Activated T-cell treated with anti-CD3 and anti-CD28 coated beads, Interleukin-2, amount 50 U/mL, for 1 hour (primary cell): ENCODE results near the gene TMEM52.
"Not testable (repeated sequence)": the region's sequence is repeated elsewhere in the genome, so short reads cannot be mapped to it uniquely, and the experiment has no call there.

Source experiments
- DNase-seq: peaks from one replicate; pipeline ENCODE4 v3.0.0-alpha.2; 2020

TMEM52 gene

DNA sequence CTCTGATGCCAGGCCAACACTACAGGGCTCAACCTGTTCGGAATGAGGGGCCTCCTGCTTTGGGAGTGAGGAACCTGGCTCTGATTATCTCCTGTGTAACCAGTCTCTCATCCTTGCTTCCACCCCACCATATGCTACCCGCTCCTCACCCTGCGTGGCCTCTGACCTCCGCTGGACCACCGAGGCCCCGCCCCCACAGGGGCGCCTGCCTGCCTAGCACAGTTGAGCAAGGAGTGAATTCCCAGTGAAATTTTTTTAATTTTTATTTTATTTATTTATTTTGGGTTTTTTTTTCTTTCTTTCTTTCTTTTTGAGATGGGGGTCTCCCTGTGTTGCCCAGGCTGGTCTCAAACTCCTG is 26.3 kb downstream of the TMEM52 start:
- no peak for DNase-seq

DNA sequence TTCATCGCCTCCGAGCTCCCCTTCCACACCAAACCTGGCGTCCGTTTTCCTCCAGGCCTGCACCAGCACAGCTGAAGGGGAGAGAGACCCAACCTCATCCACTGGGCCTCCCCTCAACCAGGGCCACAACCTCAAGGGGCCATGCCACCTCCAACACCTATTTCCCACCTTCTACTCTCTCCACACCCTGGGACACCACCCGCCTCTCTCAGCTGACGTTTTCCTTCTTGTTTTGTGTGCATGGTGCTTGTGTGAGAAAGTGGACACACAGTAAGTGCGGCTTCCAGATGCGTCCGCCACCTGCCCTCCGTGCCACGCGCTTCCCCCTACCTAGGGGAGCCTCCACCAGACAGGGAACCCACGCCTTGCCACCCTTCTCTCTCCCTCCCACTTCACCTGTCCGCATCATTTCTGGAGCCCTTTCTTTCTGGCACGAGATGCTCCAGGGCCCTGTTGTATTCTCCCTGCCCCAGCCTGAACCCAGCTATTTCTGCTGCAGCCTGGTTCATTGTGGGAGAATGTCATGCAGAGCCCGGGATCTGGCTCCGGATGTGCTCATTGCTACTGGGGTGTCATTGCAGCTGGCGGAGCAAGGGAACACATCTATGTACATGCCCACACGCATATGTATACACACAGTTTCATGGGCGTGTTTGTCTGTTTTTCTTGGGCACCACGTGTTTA is 26.9 kb downstream of the TMEM52 start:
- DNase-seq: no peak

GRCh38 chr1:1891349-1892078 is 27.6 kb downstream of the TMEM52 start:
- DNase-seq: no peak

DNA sequence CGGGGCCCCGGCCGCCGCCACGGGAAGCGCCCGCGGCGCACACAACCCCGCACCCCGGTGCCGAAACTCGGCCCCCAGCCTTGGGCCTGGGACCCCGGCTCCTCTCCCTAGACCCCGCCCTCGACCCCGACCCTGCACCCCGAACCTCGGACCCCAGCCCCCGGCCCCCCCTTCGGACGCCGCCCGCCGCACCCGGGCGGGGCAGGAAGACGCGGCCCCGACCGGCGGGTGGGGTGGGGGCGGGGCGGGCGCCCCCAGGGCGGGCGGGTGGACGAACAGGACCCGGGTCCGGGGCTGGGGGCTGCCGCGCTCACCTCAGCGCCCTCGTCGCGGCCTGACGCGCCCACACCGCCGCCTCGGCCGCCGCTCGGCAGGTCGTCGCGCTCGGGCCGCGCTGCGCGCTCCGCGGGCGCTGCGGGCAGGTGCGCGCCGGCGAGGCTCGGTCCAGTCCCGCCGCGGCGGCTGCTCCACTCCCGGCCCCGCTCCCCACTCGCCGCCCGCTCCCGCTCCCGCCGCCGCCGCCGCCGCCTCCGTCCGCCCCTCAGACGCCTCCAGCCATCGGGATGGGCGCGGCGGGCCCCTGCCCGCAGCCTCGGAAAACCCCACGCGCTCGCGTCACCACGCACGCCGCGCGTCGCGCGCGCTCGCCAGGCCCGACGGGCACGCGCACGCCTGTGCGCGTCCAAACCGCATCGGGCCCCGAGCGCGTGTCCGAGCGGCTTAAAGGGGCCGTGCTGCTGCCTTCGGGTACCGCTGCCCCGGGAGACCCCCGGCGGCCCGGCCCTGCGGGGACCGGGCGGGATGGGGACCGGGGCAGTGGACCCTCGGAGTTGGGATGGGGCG is 28.4 kb downstream of the TMEM52 start, which contains the start of gene GNB1:
Gene GNB1 (minus strand): TSS at position 582 of the 843 bp plus-strand sequence. CDS start 65,634 bp downstream, outside the sequence.
- peak; percentile 95 for DNase-seq

DNA sequence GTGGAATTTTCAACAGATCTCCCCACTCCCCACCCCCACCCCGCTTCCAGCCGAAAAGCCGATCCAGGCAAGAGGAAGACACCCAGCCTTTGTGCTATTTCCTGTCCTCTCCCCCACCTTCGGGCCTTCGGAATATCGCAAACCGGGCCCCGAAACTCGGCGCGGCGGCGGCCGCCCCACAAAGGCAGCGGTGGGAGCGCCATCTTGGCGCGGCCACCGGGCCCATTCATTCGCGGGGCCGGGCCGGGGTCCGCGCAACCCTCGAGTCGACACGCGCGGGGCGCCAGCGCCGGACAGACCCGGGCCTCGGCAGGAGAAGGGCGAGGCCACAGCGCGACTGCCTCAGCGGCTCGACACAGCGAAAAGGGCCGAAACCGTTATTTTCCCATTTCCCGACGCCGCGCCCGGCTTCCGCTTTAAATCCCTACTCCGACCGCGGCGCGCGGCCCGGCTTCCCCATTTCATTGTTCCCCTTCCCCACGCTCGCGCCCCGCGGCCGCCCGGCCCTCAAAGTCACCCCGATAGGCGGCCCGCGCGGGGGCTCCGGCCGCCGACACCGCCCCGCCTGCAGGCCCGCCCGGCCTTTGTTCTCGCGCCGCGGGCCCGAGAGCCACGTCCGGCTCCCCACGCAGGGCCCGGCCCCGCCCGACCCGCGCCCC is 29.1 kb downstream of the TMEM52 start:
- peak; percentile 61 for DNase-seq

- no peak for DNase-seq
Measured at GRCh38 chr1:1889090-1889750, 29.9 kb downstream of the TMEM52 start.

- DNase-seq: not testable (repeated sequence)
Measured at GRCh38 chr1:1883890-1884289, 35.2 kb downstream of the TMEM52 start.

- DNase-seq: no peak
Measured at GRCh38 chr1:1883092-1883873, 35.8 kb downstream of the TMEM52 start.

DNA sequence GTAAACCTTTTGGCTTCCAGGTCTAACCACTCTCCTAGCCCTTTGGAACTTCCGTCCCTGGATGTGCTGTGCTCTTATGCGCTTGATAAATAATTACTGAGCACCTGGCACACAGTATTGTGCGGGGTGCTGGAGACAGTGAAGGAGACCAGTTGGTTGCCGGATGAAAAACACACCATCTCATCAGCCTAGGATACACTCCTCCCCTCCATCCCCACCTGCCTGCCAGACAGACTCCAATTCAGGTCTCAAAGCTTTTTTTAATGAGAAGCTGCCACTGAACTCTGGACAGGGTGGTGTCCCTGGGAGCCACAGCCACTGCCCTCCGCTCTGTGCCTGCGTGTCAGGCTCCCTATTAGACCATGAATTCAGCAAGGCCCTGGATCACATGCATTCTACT is 37.4 kb downstream of the TMEM52 start:
- no peak for DNase-seq

- no peak for DNase-seq
Measured at GRCh38 chr1:1880617-1881312, 38.3 kb downstream of the TMEM52 start.

- no peak for DNase-seq
Measured at GRCh38 chr1:1879942-1880341, 39.1 kb downstream of the TMEM52 start.

- DNase-seq: no peak
Measured at GRCh38 chr1:1877865-1878436, 41.1 kb downstream of the TMEM52 start.

DNA sequence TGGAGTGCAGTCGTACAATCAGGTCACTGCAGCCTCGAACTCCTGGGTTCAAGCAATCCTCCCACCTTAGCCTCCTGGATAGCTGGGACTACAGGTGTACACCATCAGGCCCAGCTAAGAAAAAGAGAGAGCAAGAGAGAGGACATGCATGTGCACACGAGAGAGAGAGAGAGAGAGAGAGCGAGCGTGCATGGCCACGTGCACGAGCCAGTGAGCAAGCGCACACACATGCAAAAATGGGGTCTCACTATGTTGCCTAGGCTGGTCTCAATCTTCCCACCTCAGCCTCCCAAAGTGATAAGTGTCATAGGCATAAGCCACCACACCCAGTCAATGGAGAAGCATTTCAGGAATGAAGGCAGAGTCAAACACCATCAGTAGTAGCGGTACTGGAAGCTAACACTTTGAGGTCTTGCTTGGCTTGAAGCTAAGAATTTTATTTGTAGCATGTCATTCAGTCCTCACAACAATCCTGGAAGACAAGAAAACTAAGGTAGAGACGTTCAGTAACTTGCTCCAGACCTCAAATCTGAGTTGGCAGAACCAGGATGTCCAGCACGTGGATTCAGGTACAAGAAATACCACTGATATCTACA is 42.6 kb downstream of the TMEM52 start:
- no peak for DNase-seq

- DNase-seq: no peak
Measured at GRCh38 chr1:1875932-1876331, 43.1 kb downstream of the TMEM52 start.

GRCh38 chr1:1874901-1875300 is 44.2 kb downstream of the TMEM52 start:
- no peak for DNase-seq

DNA sequence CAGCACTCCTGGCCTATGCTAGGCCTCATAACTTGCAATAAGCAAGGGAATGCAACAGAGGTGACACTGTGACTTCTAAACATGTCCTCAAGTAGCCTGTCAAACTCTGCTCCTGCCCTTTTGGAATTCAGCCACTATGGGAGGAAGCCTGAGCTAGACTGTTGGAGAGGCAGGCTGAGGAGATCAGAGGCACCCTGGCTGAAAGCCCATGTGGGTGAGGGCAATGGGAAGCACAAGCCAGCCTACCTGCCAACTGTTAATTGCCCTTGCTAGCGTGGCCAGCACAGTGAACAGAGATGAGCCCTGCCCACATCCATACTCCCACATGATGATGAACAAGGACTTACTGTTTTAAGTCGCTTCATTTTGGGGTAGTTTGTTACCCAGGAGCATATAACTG is 45.9 kb downstream of the TMEM52 start:
- no peak for DNase-seq

DNA sequence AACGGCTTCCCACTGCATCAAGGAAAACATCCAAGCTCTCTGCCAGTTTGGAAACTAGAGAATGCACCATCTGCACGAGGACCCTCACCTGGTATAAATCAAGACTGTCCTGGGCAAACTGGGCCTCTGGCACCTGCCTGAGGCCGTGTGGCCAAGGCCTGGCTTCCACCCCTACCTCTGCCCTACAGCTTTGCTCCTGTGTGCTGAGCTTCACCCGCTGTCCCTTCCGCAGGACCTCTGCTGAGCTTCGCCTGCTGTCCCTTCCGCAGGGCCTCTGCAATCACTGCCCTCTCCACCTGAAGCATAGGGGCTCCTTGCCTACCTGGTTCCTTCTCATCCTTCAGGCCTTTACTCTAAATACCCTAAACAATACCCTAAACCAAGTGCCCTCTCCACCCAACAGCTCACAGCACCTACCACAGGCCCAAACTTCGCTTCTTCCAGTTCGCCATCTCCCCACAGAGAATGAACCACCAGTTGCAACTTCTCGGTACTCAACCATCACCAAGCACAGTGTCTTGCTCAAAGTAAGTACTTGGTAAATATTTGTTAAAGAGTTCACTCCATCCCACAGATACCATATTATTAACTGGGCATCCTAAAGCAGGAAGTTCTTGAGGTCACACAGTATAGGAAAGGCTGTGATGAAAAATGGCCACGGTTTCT is 46.6 kb downstream of the TMEM52 start:
- DNase-seq: no peak

GRCh38 chr1:1869469-1869868 is 49.6 kb downstream of the TMEM52 start:
- DNase-seq: no peak
